ENCODE results near the gene LRIG2.
"Not testable (repeated sequence)": the region's sequence is repeated elsewhere in the genome, so short reads cannot be mapped to it uniquely, and the experiment has no call there.

Gene LRIG2

GRCh38 chr1:113128116-113128515 lies 55.1 kb downstream of the LRIG2 start:
- no peak for DNase-seq

- DNase-seq = no peak
These were observed 56.7 kb downstream of the LRIG2 start for GRCh38 chr1:113129529-113130185.

- no peak for DNase-seq
These were observed 60.0 kb downstream of the LRIG2 start for GRCh38 chr1:113133038-113133437.

GRCh38 chr1:113133759-113134158 lies 60.8 kb downstream of the LRIG2 start:
- DNase-seq = no peak

GRCh38 chr1:113135460-113135859 lies 62.5 kb downstream of the LRIG2 start:
- DNase-seq = no peak

GRCh38 chr1:113136476-113136875 lies 63.5 kb downstream of the LRIG2 start:
- no peak for DNase-seq

- no peak for DNase-seq
These were observed 64.6 kb downstream of the LRIG2 start for GRCh38 chr1:113137563-113137962.

GRCh38 chr1:113138778-113139177 lies 65.8 kb downstream of the LRIG2 start:
- DNase-seq = no peak

- no peak for DNase-seq
These were observed 67.2 kb downstream of the LRIG2 start for GRCh38 chr1:113140176-113140575.

GRCh38 chr1:113140588-113141446 lies 67.8 kb downstream of the LRIG2 start:
- peak; percentile 64 for DNase-seq

GRCh38 chr1:113141650-113142473 lies 68.9 kb downstream of the LRIG2 start:
- DNase-seq = no peak

- no peak for DNase-seq
These were observed 69.8 kb downstream of the LRIG2 start for GRCh38 chr1:113142791-113143190.

GRCh38 chr1:113146242-113147072 lies 73.5 kb downstream of the LRIG2 start:
- no peak for DNase-seq

- no peak for DNase-seq
These were observed 74.2 kb downstream of the LRIG2 start for GRCh38 chr1:113147073-113147625.

- DNase-seq = no peak
These were observed 74.8 kb downstream of the LRIG2 start for GRCh38 chr1:113147826-113148225.

GRCh38 chr1:113150494-113150893 lies 77.5 kb downstream of the LRIG2 start:
- DNase-seq = not testable (repeated sequence)

GRCh38 chr1:113153116-113153803 lies 80.3 kb downstream of the LRIG2 start:
- no peak for DNase-seq

GRCh38 chr1:113156368-113156767 lies 83.4 kb downstream of the LRIG2 start:
- DNase-seq = no peak

- DNase-seq = not testable (repeated sequence)
These were observed 85.7 kb downstream of the LRIG2 start for GRCh38 chr1:113158743-113159142.

- no peak for DNase-seq
These were observed 93.5 kb downstream of the LRIG2 start for GRCh38 chr1:113166473-113166872.

GRCh38 chr1:113168946-113169345 lies 95.9 kb downstream of the LRIG2 start:
- no peak for DNase-seq

GRCh38 chr1:113169591-113169990 lies 96.6 kb downstream of the LRIG2 start:
- no peak for DNase-seq
